GM23338 (cell line): ENCODE data around the gene AGPAT3. TPM values are rescaled to one million over a fixed set of nuclear protein-coding genes. Genes with fewer than 3 reads are reported as not detected.

Experiments
- ATAC-seq: fragments of 200-7000 bp; cut with Tn5 transposase; 3 replicates; pipeline ENCODE4 v1.9.1; 2020
- DNase-seq: peaks from one replicate; pipeline ENCODE4 v3.0.0-alpha.2; 2015; ENCODE audit warnings: low spot score
- H2AFZ ChIP-seq: fragments of 200-600 bp; sonication (generic); 2 replicates; pipeline ENCODE4 v1.8.0; 2016; ENCODE audit warnings: antibody characterized with exemption, mild to moderate bottlenecking, moderate library complexity
- H3F3A ChIP-seq: fragments of 200-600 bp; sonication (generic); replicated peaks from 2 replicates; pipeline ENCODE4 v1.8.0; 2017; ENCODE audit warnings: antibody characterized with exemption, mixed run types, low read depth
- H3K27ac ChIP-seq: fragments of 200-600 bp; sonication (generic); 2 replicates; pipeline ENCODE4 v1.6.1; 2016; ENCODE audit warnings: low read depth
- H3K27me3 ChIP-seq: fragments of 200-600 bp; sonication (generic); 2 replicates; pipeline ENCODE4 v1.8.0; 2016; ENCODE audit warnings: mild to moderate bottlenecking, mixed run types, moderate library complexity; ENCODE audit not compliant: insufficient read depth
- H3K36me3 ChIP-seq: fragments of 200-600 bp; sonication (generic); 2 replicates; pipeline ENCODE4 v1.8.0; 2016; ENCODE audit warnings: mild to moderate bottlenecking; ENCODE audit not compliant: insufficient read depth
- H3K4me1 ChIP-seq: fragments of 200-600 bp; sonication (generic); 2 replicates; pipeline ENCODE4 v1.8.0; 2016; ENCODE audit warnings: mild to moderate bottlenecking, moderate library complexity; ENCODE audit not compliant: insufficient read depth
- H3K4me2 ChIP-seq: fragments of 200-600 bp; sonication (generic); 2 replicates; pipeline ENCODE4 v1.7.1; 2017; ENCODE audit warnings: mixed run types
- H3K4me3 ChIP-seq: fragments of 200-600 bp; sonication (generic); 2 replicates; pipeline ENCODE4 v1.6.1; 2016; ENCODE audit warnings: mixed run types
- H3K79me2 ChIP-seq: fragments of 200-600 bp; sonication (generic); replicated peaks from 2 replicates; pipeline ENCODE4 v1.8.0; 2017; ENCODE audit warnings: mild to moderate bottlenecking; ENCODE audit not compliant: insufficient read depth
- H3K9me2 ChIP-seq: fragments of 200-600 bp; sonication (generic); 2 replicates; pipeline ENCODE4 v1.8.0; 2017; ENCODE audit not compliant: insufficient read depth
- H4K20me1 ChIP-seq: fragments of 200-600 bp; sonication (generic); replicated peaks from 2 replicates; pipeline ENCODE4 v1.8.0; 2017; ENCODE audit warnings: mild to moderate bottlenecking; ENCODE audit not compliant: insufficient read depth
- H3K27ac Mint-ChIP-seq: 2 replicates; pipeline ENCODE4 v1.8.0; 2020; ENCODE audit warnings: inconsistent platforms, mild to moderate bottlenecking, moderate library complexity, mixed read lengths
- H3K27me3 Mint-ChIP-seq: 3 replicates; pipeline ENCODE4 v1.8.0; 2022; ENCODE audit warnings: low read depth, mild to moderate bottlenecking, moderate library complexity, mixed read lengths, inconsistent platforms; ENCODE audit not compliant: insufficient read depth, poor library complexity
- H3K36me3 Mint-ChIP-seq: 3 replicates; pipeline ENCODE4 v1.8.0; 2021; ENCODE audit warnings: low read depth, mild to moderate bottlenecking, inconsistent platforms, moderate library complexity, mixed read lengths
- H3K4me1 Mint-ChIP-seq: 3 replicates; pipeline ENCODE4 v1.8.0; 2020; ENCODE audit warnings: mild to moderate bottlenecking, inconsistent platforms, mixed read lengths
- H3K4me3 Mint-ChIP-seq: 3 replicates; pipeline ENCODE4 v1.8.0; 2021; ENCODE audit warnings: moderate library complexity, mild to moderate bottlenecking, inconsistent platforms, mixed read lengths
- H3K9me3 Mint-ChIP-seq: 3 replicates; pipeline ENCODE4 v1.8.0; 2020; ENCODE audit warnings: moderate library complexity, mild to moderate bottlenecking, inconsistent platforms, mixed read lengths
- CREB1 ChIP-seq: fragments of 250-450 bp; sonication (Bioruptor Pico); IDR thresholded peaks from 2 replicates; pipeline ENCODE4 v1.5.0; 2020; ENCODE audit warnings: low read depth, mild to moderate bottlenecking, moderate library complexity
- CTCF ChIP-seq, 2 experiments: fragments of 200-600 bp in 1 of 2; sonication (generic) in 1 of 2; conservative IDR thresholded peaks; 2 replicates each; pipeline versions ENCODE4 v1.5.1 to v1.6.1; 2016 to 2017; ENCODE audit warnings: antibody characterized with exemption in 2 of 2, low read depth in 2 of 2, mild to moderate bottlenecking in 2 of 2, moderate library complexity in 1 of 2
- ETS1 ChIP-seq: IDR thresholded peaks from 2 replicates; pipeline ENCODE4 v1.6.1; 2016; ENCODE audit warnings: antibody characterized with exemption
- EZH2phosphoT487 ChIP-seq: fragments of 200-600 bp; sonication (generic); IDR thresholded peaks from one replicate; pipeline ENCODE4 v1.8.1; 2018; ENCODE audit warnings: antibody characterized with exemption; ENCODE audit not compliant: unreplicated experiment
- JUNB ChIP-seq: IDR thresholded peaks from one replicate; pipeline ENCODE4 v1.6.1; 2016; ENCODE audit warnings: antibody characterized with exemption; ENCODE audit not compliant: unreplicated experiment
- NANOG ChIP-seq: IDR thresholded peaks from 2 replicates; pipeline ENCODE4 v1.6.1; 2016; ENCODE audit warnings: antibody characterized with exemption, borderline replicate concordance
- POLR2AphosphoS5 ChIP-seq: IDR thresholded peaks from 2 replicates; pipeline ENCODE4 v1.6.1; 2016; ENCODE audit warnings: antibody characterized with exemption, low read depth
- REST ChIP-seq: IDR thresholded peaks from one replicate; pipeline ENCODE4 v1.6.1; 2018; ENCODE audit warnings: antibody characterized with exemption; ENCODE audit not compliant: unreplicated experiment
- STAT1 ChIP-seq: IDR thresholded peaks from one replicate; pipeline ENCODE4 v1.6.1; 2016; ENCODE audit warnings: antibody characterized with exemption; ENCODE audit not compliant: unreplicated experiment
- ZNF331 ChIP-seq: fragments of 250-450 bp; sonication (Bioruptor Pico); IDR thresholded peaks from 2 replicates; pipeline ENCODE4 v1.5.0; 2020; ENCODE audit warnings: low read depth, mild to moderate bottlenecking, moderate library complexity
- ZNF462 ChIP-seq: fragments of 250-450 bp; sonication (Bioruptor Pico); IDR thresholded peaks from 2 replicates; pipeline ENCODE4 v1.5.0; 2020; ENCODE audit warnings: mild to moderate bottlenecking, moderate library complexity
- polyA plus RNA-seq: library from polyadenylated mRNA; unstranded; fragments of >200 nt; fragmentation: Nextera tagmentation; extraction: Ambion mirVana; gene quantifications from 2 replicates; pipeline ENCODE4 v1.2.1, GENCODE V29; 2016
- total RNA-seq: library from RNA; depleted of rRNA; stranded (reverse); fragments of >200 nt; shearing (Covaris generic); gene quantifications from 2 replicates; pipeline ENCODE4 v1.2.3, GENCODE V29; 2014

Gene AGPAT3
- total and polyA plus RNA-seq, 2 experiments from 2014 or later = 2.1 to 6.1 TPM

GRCh38 chr21:43925609-43926008 is 60.6 kb downstream of the AGPAT3 start:
- Histone ChIP-seq H3K4me3 (no peak overlapping the region), H3K9me2 (no peaks in the 10 kb centered on the region), H3K4me2 (no peak overlapping the region), H3K36me3 (no peaks in the 10 kb centered on the region), H3K27ac (no peak overlapping the region), H2AFZ (no peak overlapping the region), H3K79me2 (no peaks in the 10 kb centered on the region), H3K4me1 (no peaks in the 10 kb centered on the region; the same call in none of the 2 replicates), H4K20me1 (no peaks in the 10 kb centered on the region), H3K27me3 (no peaks in the 10 kb centered on the region), H3F3A (0 out of 2 replicates have a peak, but pooled peaks cover 4% of the 10 kb centered on the region)
- Mint-ChIP-seq H3K27ac (peak overlapping the region; percentile 31), H3K4me1 (peaks cover 29% of the 10 kb centered on the region), H3K36me3 (no peaks in the 10 kb centered on the region), H3K4me3 (no peak overlapping the region), H3K27me3 (peaks cover 30% of the 10 kb centered on the region), H3K9me3 (no peaks in the 10 kb centered on the region; the same call in 2 of the 3 replicates)
- TF ChIP-seq POLR2AphosphoS5 (no peak), CTCF (conservative IDR thresholded peaks at IDR 0.05; ENCODE audit: low read depth in 2 of 2) (no peak), STAT1 (no peak), ETS1 (no peak), EZH2phosphoT487 (no peak), NANOG (no peak), JUNB (no peak), ZNF331 (no peak), ZNF462 (no peak), REST (no peak), CREB1 (CRISPR knock-in tag) (no peak)
- DNase-seq = no peak
- no peak for ATAC-seq
